Stimulated activated CD8-positive, alpha-beta memory T cell treated with anti-CD3 and anti-CD28 coated beads, Interleukin-12 subunit alpha, Interleukin-12 subunit beta, amount 100 ng/mL, for 4 hours (primary cell): ENCODE measurements around the gene TMEM272.

ENCODE experiments used
- DNase-seq: peaks from one replicate; pipeline ENCODE4 v3.0.0-alpha.2; 2020; ENCODE audit warnings: low read depth

The TMEM272 gene

DNA sequence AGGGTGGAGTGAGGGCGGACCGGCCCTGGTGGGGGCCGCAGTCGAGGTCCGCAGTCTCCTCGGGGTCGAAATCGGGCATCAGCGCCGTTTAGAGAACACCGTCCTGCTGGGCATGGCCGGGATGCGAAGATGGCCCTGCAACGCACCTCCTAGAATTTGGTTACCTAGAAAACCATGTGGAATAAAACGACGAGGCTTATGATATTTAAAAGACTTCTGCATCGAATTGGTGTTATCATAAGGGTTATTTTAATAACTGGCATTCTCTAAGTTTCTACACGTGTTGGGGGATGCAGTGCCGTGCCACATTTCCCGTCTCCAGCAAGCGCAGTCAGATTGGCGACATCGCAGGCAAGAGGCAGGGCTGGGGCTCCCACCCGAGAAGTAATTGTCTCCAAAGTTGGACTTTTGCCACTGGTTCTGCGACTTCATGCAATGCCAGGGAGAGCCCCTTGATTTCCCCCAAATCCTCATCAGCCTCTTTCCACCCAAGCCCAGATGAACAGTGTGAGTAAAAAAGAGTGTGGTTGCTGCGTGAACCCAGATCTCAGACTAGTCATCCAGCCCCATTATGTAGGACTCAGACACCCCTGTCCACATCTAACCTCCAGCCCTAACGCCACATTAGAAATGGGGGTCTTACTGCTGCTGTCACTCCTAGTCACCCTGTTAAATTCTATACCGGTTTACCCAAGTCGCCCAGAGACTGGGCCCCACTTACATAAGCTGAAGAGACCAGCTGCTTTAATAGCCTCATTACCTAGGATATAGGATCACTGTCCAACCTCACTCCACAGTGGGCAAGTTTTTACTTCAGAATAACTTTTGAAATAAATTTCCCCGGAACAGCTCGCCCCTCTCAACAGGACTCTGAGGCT lies 40.4 kb downstream of the TMEM272 start:
- no peak for DNase-seq

DNA sequence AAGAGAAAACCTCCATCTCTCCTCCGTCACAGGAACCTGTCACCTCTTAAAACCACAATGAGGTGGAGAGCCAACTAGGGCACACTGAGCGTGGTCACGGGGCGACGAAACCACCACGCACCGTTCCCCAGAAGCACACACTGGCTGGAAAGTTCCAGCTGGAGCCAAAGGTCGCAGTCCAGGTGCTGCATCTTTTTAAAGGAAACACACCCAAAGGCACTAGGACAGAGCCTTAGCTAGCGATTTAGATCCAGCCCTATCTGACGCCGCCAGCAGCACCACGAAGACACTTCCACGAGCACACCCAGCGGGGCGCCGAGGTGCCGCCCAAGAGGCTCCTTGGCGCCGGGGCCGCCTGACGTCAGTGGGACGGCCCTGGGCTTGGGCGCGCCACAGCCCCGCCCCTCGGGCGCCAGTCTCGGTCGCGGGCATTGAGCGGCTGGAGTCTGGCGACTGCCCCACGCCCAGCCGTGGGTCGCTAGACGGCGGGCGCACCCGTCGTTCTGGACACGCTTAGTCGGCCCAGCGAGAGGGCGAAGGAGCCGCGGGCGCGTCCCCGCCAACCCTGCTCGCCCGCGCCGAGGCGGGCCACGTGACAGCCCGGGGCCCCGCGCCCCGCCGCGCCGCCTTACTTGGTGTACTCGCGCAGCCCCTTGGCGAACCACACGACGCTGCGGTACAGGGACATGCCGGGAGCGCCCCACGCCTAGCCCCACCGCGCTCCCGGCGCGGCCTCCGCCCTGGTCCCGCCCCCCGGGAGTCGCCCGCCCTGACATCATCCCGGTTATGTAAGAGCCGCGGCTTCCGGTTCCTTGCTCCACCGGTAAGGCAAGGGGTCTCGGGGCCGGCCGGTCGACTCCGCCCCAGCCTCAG lies 41.3 kb downstream of the TMEM272 start, which contains the start of gene DHRS12:
TSS of gene DHRS12 (minus strand) at position 742 of the 873 bp plus-strand sequence. CDS start 4,504 bp downstream, outside the sequence.
- peak; percentile 79 for DNase-seq

DNA sequence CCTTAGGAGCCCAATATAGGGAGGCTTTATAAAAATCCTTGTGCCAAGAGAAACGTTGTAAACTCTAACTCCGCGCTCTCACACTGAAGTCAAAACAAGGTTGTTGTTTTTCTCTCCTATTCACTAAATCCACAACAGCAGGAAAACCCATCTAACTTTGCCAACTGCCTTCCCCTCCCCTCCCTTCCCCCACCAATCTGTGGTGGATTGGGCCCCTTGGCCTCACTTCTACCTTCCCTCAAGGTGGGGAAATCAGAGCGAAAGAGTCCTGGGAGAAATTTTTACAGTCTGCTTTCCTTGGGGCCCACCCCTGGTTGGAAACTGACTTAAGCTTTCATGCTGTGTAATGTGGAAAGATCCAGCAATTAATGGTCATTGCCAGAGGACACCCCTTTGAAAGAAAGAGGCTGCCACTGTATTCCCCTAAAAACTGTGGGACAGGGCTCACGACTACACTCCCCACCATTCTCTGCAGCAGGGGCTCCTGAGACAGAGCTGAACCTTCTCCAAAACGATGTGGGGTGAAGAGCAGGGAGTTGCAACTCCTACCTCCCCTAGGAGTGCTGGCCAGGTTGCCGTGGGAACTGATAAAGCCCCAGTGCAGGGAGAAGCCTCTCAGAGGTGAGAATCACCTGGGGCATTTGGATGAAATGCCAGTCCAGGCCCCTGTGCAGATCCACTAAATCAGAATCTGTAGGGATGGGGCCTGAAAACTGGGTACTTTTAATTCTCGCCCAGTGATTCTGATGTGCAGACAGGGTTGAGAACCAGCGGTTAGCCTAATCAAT lies 42.2 kb downstream of the TMEM272 start:
- DNase-seq: no peak

DNA sequence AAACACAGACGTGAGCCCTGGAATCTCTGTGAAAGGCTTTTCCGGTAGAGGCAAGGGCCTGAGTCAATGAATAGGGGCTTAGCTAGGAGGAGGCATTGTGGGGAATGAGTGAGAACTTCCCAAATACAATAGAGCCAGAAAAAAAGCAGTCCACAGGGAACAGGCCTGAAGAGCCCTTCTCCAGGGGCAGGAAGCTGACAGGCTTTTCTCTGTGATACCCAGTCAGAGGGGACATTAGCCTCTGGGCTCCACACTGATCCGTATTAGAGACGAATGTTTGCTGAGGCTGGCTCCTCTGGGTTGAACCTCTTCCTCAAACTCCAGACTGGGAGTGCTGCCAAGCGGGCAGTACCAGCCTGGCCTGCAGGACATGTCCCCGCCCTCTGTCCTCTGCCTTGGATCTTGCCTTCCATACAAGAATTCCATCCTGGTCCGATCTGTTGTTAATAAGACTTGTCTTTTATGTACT lies 43.3 kb downstream of the TMEM272 start:
- no peak for DNase-seq

DNA sequence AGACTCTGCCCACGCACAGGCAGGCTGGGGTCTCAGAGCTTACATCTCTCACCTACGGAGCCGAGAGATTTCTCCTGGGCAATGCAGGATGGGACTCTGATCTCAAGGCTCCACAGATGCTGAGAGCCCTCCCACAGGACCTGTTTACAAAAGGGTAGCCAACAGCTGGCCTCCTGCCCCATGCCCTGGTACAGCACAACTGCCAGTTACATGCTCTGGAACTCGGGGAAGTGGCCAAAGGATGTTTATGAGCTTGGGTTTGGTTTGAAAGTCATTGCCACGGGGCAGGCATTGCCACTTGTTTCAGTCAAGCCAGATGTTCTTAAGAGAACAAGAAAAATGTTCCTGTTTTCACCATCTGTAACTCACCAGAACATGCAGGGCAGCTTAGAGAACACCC lies 44.5 kb downstream of the TMEM272 start:
- DNase-seq: no peak

DNA sequence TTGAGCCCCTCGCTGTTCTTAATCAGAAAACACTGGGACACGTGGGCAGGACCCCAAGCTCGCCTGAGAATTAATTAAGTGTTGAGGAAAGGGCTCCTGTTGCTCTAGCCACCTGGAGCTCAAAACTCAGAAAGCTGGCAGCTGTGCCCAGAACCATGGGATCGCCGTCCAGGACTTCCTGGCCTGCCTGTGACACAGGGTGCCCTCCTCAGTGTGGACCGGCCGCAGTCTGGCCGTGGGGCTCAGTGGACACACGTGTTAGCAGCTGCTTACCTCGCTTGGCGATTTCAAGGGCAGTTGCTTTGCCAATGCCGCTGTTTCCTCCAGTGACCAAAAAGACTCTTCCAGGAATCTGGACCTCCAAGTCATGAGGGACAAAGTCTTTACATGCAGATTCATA lies 45.7 kb downstream of the TMEM272 start:
- no peak for DNase-seq

DNA sequence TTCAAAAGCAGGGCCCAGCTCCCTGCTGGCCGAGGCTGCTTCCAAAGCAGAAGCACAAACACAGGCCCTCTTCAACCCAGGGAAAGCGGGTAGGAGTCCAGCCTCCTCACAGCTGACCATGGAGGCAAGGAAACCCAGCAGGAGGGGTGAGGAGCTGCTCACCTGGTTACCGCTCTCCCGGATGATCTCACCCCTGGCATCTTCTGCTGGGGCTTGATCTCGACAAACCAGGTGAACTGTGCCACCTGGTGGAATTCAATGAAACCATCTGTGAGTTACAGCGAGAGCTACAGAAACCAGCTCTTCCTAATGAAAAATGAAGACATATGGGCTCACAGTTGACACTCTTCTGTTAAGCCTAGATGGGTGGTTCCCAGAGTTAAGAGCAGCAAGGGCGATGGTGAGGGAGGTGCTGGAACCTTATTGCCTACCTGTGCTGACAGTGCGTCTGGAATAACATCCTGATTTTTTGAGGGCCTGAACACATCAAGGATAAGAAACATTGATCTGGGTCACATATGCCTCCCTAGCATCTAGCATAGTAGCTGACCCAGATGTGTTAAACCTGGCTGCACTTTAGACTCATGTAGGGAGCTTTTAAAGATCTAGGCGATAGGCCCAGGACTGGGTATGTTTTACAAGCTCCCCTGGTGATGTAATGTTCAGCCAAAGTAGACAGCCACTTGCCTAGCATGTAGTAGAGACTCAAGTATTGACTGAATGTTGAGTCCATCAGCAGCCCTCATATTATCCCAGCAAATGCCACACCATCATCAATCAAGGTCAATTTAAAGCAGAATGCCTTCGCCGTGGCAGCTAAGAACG lies 47.1 kb downstream of the TMEM272 start:
- DNase-seq: no peak

DNA sequence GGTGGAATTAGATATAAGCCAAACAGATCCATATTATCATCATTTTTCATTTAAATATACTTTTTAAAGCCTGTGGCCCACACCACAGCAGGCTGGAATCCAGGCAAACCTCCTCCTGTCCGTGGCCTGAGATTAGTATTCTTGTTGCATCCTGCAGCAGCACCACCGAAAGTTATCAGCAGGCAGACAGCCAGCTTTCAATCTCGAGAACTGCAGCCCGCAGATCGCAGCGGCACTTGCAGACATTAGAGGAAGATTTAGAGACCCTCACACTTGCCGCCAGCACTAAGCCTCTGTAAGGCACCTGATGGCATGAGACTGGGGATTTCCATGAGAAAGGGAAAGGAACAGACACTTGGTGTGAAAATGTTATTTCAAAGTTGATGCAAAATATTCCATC lies 48.4 kb downstream of the TMEM272 start:
- DNase-seq: no peak

DNA sequence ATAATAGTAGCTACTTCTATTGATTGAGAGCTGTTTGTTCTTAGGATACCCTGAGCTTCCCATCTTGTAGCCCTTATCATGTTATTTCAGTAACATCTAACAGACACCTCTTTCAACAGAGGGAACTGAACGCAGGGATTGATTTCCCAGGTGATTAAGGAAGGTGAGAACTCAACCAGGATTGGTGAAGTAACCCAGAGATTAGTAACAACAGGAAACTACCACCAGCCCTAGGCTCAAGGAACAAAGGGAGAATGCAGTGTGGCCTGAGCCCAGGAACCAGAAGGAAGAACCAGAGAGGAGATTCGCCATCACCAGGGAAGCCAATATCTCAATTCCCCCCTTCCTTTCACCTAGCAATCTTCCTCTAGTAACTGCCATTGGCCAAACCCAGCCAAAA lies 49.6 kb downstream of the TMEM272 start:
- DNase-seq: no peak

DNA sequence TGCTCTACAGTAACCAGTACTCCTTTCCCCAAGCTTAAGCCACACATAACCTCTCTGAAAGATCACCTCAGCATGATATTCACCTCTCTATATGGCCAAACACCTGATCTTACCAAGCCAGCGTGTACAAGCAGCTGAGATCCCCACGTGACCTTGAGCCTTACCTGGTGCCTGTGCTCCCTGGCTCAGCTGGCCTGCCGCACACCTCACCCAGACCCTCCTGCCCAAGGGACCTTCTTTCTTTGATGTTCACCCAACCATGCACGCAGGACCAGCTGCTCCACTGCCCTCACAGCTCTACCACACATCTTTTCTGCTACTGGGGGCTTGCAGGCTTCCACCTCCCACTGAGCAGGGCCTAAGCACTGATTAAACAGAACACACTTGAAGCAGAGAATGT lies 50.0 kb downstream of the TMEM272 start:
- DNase-seq: no peak

DNA sequence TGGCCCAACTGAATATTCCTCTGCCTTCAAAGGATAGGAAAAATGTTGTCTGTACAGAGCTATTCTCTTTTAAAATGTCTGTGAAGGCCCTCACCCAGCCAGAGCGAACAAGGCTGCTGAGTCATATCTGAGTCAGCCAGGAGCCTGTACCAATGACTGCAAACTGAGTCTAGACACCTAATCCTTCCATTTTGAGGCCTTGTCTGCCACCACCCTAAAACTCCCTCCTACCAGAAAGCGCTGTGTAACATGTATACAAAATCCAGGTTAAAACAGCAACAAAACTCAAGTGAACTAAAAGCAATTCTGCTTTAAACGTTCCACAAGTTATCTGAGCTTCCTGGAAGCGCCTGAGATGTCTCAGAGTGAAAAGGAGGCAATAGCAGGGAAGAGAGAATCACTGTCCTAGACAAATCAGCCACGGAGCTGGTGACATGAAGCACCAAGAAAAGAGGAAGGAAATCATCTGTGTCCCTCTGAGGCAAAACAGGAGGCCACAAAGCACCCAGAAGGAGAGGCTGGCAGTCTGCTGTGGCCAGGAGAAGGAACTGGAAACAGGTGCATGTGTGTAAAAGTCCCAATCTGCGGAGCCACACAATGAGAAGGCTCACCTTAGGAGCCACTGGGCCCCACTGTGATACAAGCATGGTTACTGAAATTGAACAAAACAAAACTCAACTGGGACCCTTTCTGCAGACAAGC lies 51.3 kb downstream of the TMEM272 start:
- DNase-seq: no peak

DNA sequence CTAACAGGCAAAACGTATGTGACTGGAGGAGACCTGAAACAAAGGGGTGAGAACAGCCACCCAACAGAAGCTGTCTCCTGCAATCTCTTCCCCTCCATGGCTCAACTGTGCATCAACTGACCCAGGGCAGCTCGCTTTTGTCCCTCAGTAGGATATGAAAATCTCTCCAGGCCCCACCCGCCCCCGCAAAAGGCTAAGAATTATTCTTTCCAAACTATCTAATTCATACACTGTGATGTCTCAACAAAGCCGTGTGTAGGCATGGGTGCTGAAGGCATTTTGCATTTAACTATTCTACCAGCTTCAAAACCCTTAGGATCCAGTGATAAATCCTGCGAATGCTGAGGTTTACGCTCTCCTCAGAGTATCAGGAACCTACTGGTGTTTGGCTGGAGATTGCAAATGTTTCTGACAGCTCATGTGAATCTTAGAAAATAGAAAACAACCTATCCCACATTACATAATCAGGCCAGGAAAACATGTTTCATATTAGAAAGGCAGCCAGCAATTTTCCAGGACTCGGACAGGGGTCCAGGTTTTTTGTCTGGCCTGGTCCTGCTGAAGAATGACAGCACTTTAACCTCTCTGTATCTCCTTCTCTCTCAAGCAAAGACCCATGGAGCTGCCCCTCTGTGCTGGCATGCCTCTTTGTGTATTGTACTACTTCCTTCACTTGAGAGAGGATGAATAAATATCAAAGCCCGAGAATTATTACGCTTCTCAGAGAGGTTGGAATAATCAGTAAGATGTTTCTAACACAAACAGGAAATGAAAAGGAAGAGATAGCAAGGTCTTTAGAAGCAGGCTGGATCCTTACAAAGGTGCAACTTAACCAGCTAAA lies 58.3 kb downstream of the TMEM272 start:
- no peak for DNase-seq

DNA sequence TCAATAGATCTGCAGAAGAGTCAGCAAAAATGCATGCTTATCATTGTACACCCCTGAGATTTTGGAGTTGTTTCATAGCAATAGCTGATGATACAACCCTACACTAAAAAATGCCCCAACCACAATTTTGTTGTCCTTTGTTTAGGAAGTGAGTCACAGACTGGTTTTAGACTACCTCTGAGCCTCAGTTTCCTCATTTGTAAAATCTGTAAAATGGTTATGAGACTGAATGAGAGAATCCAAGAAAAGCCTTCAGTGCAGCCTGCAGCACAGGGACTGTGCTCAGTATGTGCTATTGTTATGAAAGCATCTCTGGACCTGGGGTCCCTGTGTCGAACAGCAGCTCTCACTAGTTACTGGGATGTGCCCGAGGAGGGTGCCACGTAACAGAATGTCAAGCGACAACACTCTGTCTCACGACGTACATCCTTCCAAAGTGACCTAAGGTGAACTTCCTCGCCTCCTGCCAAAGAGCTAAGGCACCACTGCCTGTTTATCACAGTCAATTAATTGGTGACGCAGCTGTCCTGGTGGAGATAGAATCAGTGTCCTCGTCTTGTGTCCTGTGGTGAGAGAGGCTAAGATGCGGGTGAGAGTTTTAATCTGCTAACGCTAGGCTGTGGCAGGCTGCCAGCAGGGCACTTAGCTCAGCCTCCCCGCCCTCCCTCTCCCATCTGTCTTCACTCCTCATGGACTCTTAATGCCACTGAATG lies 59.1 kb downstream of the TMEM272 start:
- DNase-seq: no peak

DNA sequence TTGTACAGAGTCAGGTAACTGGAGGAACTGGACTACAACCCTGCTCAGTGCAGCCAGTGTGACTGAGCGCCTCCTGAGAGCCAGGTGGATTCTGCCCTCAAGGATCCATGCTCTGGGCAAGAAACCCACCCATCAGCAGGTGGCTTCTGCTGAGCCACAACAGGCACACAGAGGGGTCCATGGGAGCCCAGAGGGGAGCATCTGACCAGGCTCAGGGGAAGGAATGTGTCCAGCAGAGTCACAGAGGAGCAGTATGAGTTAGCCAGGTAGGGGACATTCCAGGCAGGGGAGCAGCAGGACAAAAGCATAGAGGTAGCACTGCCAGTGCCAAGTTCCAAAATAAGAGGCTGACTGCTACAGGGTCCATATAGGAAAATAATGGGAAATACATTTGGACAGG lies 60.9 kb downstream of the TMEM272 start:
- no peak for DNase-seq

DNA sequence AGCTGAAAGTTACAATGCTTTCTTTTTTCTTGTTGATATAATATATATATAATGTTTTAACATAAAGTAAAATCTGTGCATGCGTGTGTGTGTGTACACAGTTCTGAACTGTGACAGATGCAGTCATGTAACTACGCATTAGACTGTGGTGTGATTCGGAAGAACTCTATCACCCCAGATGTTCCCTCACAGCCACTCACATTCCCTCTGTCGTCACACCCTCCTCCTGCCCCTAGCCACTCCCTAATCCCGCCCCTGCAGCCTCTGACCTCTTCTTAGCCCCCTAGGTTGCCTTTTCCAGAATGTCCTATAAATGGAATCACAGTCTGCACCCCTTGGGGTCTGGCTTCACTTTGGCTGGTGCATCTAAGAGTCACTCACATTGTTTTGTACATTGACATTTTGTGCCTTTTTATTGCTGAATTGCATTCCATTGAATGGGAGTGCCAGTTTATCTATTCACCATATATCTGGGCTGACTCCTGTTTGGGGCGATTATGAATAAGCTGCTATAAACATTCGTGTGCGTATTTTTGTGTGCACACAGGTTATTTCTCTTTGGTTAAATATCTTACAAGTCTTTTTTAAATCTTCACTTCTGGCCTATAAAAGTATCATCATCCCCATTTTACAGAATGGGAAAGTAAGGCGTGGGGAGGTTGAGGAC lies 61.4 kb downstream of the TMEM272 start:
- DNase-seq: no peak

DNA sequence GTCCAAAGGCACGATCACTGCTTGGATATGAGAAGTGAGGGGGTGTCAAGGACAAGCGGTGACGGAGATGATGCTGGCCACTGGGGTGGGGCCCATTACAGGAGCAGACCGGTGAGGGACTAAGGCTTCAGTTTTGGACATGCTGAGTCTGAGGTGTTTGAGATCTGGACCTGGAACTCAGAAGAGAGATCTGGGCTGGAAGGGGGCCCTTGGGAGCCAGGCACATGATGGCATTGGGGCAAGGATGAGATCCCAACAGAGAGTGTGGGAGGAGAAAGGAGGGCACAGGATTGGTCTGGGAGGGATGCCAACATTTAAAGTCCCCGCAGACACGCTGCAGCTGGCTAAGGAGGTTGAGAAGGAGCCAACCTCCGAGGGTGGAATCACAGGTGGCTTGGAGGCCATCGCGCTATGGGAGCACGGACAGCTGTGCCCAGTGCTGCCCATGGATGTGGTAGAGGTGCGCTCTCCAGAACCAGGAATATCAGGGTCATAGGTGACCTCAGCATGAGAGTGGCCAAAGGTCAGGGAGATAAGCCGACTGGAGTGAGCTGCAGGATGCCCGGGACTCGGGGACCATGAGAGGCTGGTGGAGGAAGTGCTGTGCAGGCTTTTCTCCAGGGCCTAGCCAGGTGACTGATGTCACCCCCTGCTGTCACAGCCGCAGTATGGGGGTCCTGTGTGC lies 62.8 kb downstream of the TMEM272 start:
- DNase-seq: no peak

DNA sequence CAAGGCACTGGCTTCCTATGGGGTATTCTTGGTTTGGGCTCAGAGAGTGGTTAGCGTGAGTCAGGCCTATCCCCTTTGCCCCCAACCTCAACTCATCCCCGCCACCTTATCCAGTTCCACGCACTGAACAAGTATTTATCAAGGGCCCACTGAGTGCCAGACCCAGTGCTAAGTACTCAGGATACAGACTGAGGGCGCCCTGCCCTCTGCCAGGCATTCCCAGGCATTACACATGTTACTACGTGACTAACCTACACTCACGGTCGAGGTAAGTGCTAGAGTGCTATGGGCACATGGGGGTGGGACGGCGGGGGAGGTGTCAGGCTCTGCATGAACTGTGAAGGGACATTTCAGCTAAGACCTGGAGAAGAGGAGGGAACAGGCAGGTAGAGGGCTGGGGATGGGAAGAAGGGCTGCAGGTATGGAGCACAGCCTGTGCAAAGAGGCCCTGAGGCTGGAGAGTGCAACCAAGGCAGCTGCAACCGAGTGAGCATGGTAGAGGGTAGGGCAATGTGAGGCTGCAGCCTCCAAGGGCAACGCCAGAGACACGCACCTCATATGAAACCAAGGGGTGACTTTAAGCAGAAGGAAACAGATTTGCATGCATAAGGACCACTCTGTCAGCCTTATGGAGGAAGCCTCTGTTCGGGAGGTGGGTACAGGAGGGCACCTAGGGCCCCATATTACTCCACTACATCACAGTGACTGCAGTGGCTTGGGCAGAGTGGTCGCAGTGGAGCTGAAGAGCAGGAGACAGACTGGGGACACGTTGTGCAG lies 63.5 kb downstream of the TMEM272 start:
- no peak for DNase-seq
